ENCODE results near the gene TMPRSS6.

DNA sequence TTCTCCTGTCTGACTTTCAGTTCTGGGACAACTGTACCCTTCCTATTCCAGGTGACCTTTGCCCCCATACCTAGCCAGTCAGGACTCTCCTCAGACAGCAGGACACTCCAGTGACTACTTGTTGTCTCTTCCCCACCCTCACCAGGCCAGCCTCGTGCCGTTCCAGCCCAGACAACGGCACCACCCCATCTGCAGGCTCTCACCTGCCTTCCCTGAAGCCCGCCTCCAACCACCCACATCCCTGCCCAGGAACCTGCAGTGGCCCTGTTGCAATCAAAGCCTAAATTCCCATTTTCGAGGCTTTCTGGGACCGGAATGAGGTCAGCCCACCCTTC, 36.5 kb upstream of the TMPRSS6 start:
- no peak for TF ChIP-seq EP300 (IDR thresholded peaks at IDR 0.05; ENCODE audit: low read depth)
- TF ChIP-seq, protein P1, sequence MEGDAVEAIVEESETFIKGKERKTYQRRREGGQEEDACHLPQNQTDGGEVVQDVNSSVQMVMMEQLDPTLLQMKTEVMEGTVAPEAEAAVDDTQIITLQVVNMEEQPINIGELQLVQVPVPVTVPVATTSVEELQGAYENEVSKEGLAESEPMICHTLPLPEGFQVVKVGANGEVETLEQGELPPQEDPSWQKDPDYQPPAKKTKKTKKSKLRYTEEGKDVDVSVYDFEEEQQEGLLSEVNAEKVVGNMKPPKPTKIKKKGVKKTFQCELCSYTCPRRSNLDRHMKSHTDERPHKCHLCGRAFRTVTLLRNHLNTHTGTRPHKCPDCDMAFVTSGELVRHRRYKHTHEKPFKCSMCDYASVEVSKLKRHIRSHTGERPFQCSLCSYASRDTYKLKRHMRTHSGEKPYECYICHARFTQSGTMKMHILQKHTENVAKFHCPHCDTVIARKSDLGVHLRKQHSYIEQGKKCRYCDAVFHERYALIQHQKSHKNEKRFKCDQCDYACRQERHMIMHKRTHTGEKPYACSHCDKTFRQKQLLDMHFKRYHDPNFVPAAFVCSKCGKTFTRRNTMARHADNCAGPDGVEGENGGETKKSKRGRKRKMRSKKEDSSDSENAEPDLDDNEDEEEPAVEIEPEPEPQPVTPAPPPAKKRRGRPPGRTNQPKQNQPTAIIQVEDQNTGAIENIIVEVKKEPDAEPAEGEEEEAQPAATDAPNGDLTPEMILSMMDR (IDR thresholded peaks at IDR 0.05) = no peak
- TF ChIP-seq POLR2A (IDR thresholded peaks at IDR 0.05) = no peak
- TF ChIP-seq POLR2AphosphoS5 (IDR thresholded peaks at IDR 0.05) = no peak

All from transverse colon (tissue), 4 donors.